Psoas muscle (tissue), 8 donors: ENCODE measurements around the gene WFDC12. TPM values are rescaled to one million over a fixed set of nuclear protein-coding genes. Genes with fewer than 3 reads are reported as not detected.
A peak's percentile ranks its signal among the peaks of the same experiment; 100 is the strongest.

Source experiments
- ATAC-seq, 4 donors: fragments of 200-7000 bp; cut with Tn5 transposase; one replicate each; pipeline ENCODE4 v1.9.1; 2020; ENCODE audit warnings: moderate library complexity in 3 of 4, mild to moderate bottlenecking in 2 of 4
- DNase-seq, 2 donors: peaks; one replicate each; pipeline ENCODE4 v3.0.0-alpha.2; 2020
- H3K27ac ChIP-seq: fragments of 200-600 bp; one replicate; pipeline ENCODE4 v1.8.0; 2022
- H3K27me3 ChIP-seq, 3 donors: fragments of 200-600 bp in 1 of 3; one replicate each; pipeline versions ENCODE4 v1.6.1 to v1.8.0; 2013 to 2022; ENCODE audit warnings: low read length in 2 of 3, mild to moderate bottlenecking in 2 of 3, moderate library complexity in 1 of 3; ENCODE audit not compliant: insufficient read depth in 3 of 3
- H3K36me3 ChIP-seq, 2 donors: fragments of 200-600 bp in 1 of 2; one replicate each; pipeline versions ENCODE4 v1.6.1 to v1.8.0; 2013 to 2022; ENCODE audit warnings: low read depth in 1 of 2, mild to moderate bottlenecking in 1 of 2, moderate library complexity in 1 of 2; ENCODE audit not compliant: insufficient read depth in 1 of 2
- H3K4me1 ChIP-seq: fragments of 200-600 bp; one replicate; pipeline ENCODE4 v1.8.0; 2022
- H3K4me3 ChIP-seq: fragments of 200-600 bp; one replicate; pipeline ENCODE4 v1.8.0; 2022; ENCODE audit warnings: mild to moderate bottlenecking
- H3K9me3 ChIP-seq: fragments of 200-600 bp; one replicate; pipeline ENCODE4 v1.8.0; 2022
- WGBS, 3 donors: extraction: QIAGEN DNeasy Blood & Tissue Kit; methylation state at CpG; one replicate each; pipeline versions ENCODE4 v1.1.6 to v1.1.7; 2013; 5-methylcytosine and 5-hydroxymethylcytosine counted together
- intact Hi-C, 2 donors: fragments of 100-400 bp; cut with DNase I; formaldehyde crosslinking; loops; one replicate each; pipeline versions ENCODE4 v1.11.0 to v1.14.2; 2022
- polyA plus RNA-seq, 3 donors: library from polyadenylated mRNA; stranded (reverse); fragments of 200-250 nt; gene quantifications; one replicate each; pipeline ENCODE4 v1.2.3, GENCODE V29; 2013
- total RNA-seq, 4 donors: library from RNA; stranded (reverse); fragmentation: NEBNext Ultra II Directional in 2 of 4; extraction: Animal tissue kit (Norgen Biotek cat#: 25700) in 2 of 4; gene quantifications; one replicate each; pipeline versions ENCODE4 v1.2.1 to v1.2.4, GENCODE V29; 2021 to 2023
- TF ChIP-seq, protein P1 (sequence below): fragments of 200-600 bp; IDR thresholded peaks from one replicate; pipeline ENCODE4 v1.8.0; 2022; ENCODE audit warnings: antibody characterized with exemption
- donor health status: healthy with polysubstance abuse.
- donor health status: DM: no; HTN: no; CAD: no; lungs with moderate emphysema.
- donor health status: Bipolar disorder and iron deficiency.
- donor health status: healthy.
- donor health status: DM: yes; HTN: yes; CAD: no.
- donor health status: DM: no; HTN: no; CAD: no.
- donor health status: DM: no; HTN: no; CAD: no.
- donor health status: DM: yes; HTN: yes; CAD: no.

The WFDC12 gene
- total and polyA plus RNA-seq, 7 donors: not detected

DNA sequence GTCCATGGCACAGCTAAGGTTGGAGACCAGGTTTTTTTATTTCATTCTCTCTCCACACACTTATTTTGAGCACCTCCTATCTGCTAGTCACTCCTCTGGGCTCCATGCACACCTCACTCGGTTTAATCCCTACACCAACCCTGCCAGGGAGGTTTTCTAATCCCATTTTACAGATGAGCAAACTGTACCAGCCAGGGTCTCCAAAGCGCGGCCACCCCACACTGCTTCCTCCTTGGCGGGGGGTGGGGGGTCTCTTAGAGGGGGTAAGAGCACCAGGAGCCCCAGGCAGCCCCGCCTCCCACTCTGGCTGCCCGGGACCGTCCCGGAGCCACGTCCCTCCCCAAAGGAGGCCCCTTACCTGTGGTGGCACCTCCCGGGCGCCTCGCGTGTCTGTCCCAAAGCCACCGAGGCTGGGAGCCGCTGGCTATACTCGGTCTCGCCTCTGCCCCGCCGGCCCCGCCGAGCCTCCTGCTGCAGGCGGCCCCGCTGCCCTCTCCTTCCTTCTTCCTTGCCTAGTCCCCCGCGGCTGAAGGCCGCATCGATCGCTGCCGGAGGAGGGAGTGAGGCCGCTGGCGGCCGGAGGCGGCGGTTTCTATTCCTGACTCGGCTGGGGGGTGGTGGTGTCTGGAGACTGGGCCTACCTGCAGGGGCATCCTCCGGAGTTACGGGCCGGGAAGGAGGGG is 23.6 kb downstream of the WFDC12 start, which contains the start of gene KCNS1:
Gene KCNS1 (minus strand): TSS at position 565 of the 683 bp plus-strand sequence. CDS start 1,891 bp downstream, outside the sequence.
- Histone ChIP-seq H3K4me3 (no peak within 1 kb of the TSS), H3K27ac (no peak within 1 kb of the TSS), H3K36me3 (no peaks in the 10 kb centered on the region), H3K9me3 (no peaks in the 10 kb centered on the region), H3K27me3 (peaks cover 0 to 67% (median 29%) of the 10 kb centered on the region in 3 donors), H3K4me1 (no peaks in the 10 kb centered on the region)
- intact Hi-C loops: no loop called here
- TF ChIP-seq, protein P1, sequence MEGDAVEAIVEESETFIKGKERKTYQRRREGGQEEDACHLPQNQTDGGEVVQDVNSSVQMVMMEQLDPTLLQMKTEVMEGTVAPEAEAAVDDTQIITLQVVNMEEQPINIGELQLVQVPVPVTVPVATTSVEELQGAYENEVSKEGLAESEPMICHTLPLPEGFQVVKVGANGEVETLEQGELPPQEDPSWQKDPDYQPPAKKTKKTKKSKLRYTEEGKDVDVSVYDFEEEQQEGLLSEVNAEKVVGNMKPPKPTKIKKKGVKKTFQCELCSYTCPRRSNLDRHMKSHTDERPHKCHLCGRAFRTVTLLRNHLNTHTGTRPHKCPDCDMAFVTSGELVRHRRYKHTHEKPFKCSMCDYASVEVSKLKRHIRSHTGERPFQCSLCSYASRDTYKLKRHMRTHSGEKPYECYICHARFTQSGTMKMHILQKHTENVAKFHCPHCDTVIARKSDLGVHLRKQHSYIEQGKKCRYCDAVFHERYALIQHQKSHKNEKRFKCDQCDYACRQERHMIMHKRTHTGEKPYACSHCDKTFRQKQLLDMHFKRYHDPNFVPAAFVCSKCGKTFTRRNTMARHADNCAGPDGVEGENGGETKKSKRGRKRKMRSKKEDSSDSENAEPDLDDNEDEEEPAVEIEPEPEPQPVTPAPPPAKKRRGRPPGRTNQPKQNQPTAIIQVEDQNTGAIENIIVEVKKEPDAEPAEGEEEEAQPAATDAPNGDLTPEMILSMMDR: no peak
- 4 to 9% (median 4%) methylated on average over 30 to 38 of the region's 38 CpGs for WGBS, 3 donors
- ATAC-seq (no peak), DNase-seq (no peak)

GRCh38 chr20:45098103-45098773 is 26.0 kb downstream of the WFDC12 start:
- intact Hi-C loops: loop anchor here (5.0 kb wide), 2 partner anchors 56 to 194 kb away; no protein-coding TSS in a partner anchor
- peak overlapping the region; percentile 32 for H3K4me3 ChIP-seq
- DNase-seq (no peak), ATAC-seq (no peak)
- no peaks in the 10 kb centered on the region for H3K4me1 ChIP-seq
- TF ChIP-seq, protein P1: no peak
- peaks cover 0 to 63% (median 28%) of the 10 kb centered on the region in 3 donors for H3K27me3 ChIP-seq
- whole genome bisulfite sequencing, 3 donors: 3 to 5% (median 4%) methylated on average over 79 to 91 of the region's 91 CpGs
- no peak overlapping the region for H3K27ac ChIP-seq
- H3K36me3 ChIP-seq: no peaks in the 10 kb centered on the region
- no peaks in the 10 kb centered on the region for H3K9me3 ChIP-seq

DNA sequence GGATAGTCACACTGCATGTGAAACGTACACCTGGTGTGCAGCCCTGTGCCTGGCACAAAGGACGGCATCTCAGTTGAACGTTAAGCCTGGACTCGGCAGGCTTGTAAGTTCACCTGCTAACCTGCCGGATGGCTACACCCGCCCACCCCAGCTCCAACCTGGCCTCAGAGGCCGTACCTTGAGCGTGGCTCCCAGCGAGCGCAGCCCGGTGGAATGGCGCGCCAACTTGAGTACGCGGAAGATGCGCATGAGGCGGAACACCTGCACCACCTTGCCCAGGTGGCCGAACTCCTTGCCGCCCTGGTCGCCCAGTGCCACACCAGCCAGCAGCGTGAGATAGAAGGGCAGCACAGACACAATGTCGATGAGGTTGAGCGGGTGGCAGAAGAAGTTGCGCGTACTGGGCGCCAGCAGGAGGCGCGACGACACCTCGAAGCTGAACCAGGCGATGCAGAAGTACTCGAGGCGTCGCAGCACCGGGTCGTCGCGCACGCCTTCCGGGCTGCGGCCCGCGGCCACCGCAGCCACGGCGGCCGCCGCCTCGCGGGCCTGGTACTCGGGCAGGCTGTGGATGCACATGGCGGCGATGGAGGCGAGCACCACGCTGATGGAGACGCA is 26.7 kb downstream of the WFDC12 start:
- peak overlapping the region; percentile 32 for H3K4me3 ChIP-seq
- no peaks in the 10 kb centered on the region for H3K36me3 ChIP-seq
- ATAC-seq (no peak), DNase-seq (no peak)
- intact Hi-C loops: loop anchor here (5.0 kb wide), 2 partner anchors 55 to 195 kb away; no protein-coding TSS in a partner anchor
- H3K27ac ChIP-seq: no peak overlapping the region
- H3K9me3 ChIP-seq: no peaks in the 10 kb centered on the region
- TF ChIP-seq, protein P1: peak; percentile 20
- 26 to 35% (median 28%) methylated on average over 45 to 56 of the region's 56 CpGs for WGBS, 3 donors
- peaks cover 0 to 59% (median 28%) of the 10 kb centered on the region in 3 donors for H3K27me3 ChIP-seq
- no peaks in the 10 kb centered on the region for H3K4me1 ChIP-seq

- WGBS, 3 donors: 56 to 75% (median 59%) methylated on average over 9 of the region's 9 CpGs
- TF ChIP-seq, protein P1: no peak
- Histone ChIP-seq H3K36me3 (no peaks in the 10 kb centered on the region), H3K4me3 (no peak overlapping the region), H3K9me3 (no peaks in the 10 kb centered on the region), H3K4me1 (no peaks in the 10 kb centered on the region), H3K27me3 (peaks cover 0 to 59% (median 28%) of the 10 kb centered on the region in 3 donors), H3K27ac (no peak overlapping the region)
- intact Hi-C loops: loop anchor here (5.0 kb wide), 2 partner anchors 54 to 196 kb away; no protein-coding TSS in a partner anchor
- ATAC-seq (no peak), DNase-seq (no peak)
Observed at GRCh38 chr20:45096781-45097180, 27.5 kb downstream of the WFDC12 start.
